ENCODE results near the gene SOAT2. TPM values are rescaled to one million over a fixed set of nuclear protein-coding genes. Genes with fewer than 3 reads are reported as not detected.

Gene SOAT2
- total and polyA plus RNA-seq, 8 donors: 0.09 to 0.54 (median 0.17) TPM; not detected in 4

DNA sequence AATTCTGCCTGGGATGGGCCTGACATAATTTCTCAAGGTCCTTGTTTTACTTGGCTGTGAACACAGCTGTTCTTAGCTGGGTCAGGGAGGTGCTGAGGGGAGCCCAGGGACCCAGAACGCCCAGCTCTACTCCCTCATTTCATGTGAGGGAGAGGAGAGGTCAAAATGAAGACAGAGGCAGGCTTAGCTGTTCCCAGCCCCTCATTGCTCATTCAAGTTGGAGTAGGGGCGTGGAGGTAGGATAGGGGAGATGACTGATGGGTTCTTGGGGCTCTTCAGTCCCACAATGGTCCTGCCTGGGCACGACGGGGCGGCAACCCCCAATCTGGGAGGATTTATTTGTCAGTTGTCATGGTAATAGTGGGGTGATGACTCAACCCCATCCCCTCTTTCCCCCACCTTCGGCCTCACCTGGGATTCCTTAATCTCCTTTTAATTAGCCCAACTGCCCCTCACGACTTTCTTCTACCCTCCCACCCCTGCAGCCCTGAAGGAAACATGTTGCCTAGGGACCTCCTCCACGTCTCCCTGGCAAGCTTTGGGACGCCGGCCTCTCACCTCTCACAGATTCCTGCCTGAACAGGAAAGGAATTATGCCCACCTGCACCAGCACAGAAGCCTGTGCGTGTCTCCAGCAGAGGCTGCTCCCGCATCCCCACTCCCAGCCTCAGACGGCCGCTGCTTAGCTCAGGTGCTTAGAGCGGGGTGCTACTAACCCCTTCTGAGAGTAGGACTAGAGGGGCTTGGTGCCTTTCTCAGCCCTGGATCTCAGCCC, 34.3 kb upstream of the SOAT2 start:
- no peak for ATAC-seq
- H3K4me3 ChIP-seq: no peak overlapping the region
- no peak for DNase-seq
- 77 to 84% methylated on average over 15 of the region's 15 CpGs for WGBS, 2 donors
- peaks cover 0 to 7% (median 0%) of the 10 kb centered on the region in 3 donors for H3K4me1 ChIP-seq
- no peak for FAIRE-seq
- no peaks in the 10 kb centered on the region for H3K27me3 ChIP-seq
- intact Hi-C loops (cut with DNase I): loop anchor here in 2 of 3 donors (10.0 kb wide), 1 partner anchor 126 kb away; no protein-coding TSS in a partner anchor
- TF ChIP-seq, protein P1, sequence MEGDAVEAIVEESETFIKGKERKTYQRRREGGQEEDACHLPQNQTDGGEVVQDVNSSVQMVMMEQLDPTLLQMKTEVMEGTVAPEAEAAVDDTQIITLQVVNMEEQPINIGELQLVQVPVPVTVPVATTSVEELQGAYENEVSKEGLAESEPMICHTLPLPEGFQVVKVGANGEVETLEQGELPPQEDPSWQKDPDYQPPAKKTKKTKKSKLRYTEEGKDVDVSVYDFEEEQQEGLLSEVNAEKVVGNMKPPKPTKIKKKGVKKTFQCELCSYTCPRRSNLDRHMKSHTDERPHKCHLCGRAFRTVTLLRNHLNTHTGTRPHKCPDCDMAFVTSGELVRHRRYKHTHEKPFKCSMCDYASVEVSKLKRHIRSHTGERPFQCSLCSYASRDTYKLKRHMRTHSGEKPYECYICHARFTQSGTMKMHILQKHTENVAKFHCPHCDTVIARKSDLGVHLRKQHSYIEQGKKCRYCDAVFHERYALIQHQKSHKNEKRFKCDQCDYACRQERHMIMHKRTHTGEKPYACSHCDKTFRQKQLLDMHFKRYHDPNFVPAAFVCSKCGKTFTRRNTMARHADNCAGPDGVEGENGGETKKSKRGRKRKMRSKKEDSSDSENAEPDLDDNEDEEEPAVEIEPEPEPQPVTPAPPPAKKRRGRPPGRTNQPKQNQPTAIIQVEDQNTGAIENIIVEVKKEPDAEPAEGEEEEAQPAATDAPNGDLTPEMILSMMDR (IDR thresholded peaks at IDR 0.05): no peak
- peaks cover 0 to 20% (median 0%) of the 10 kb centered on the region in 3 donors for H3K36me3 ChIP-seq
- H3K27ac ChIP-seq: no peak overlapping the region
- no peaks in the 10 kb centered on the region for H3K9me3 ChIP-seq

DNA sequence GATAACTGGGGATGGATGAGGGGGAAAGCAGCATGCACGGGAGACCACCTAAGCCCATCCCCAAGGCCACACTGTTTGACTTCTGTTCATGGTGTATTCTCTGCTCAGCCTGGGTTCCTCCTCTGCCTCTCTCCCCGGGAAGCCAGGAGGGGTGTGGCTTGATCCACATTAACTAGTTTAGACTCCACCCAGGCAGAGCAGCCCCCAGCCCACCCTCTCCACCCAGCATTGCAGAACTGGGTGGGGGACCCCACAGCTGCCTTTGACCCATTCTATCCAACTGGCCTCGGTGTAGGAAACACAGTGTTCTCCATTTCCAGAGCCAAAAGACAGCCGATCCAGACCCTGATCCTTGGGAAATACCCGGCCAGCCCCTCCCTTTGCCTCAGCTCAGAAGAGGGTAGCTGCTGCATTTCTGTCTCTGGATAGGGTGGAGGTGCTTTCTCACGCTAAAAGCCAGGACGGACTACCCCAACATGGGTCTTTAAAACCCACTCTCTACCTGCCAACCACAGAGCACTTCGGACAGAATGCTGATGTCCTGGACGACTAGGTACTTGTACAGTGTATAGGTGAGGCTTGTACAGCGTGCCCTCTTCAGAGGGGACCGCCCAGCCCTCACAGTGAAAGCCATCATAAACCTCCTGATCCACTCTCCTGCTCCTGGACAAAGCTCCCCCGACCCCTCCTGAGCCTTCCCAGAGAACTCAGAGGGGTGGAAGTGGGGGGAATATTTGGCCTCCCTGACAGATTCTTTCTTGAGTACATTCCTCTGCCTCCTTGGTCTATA, 33.5 kb upstream of the SOAT2 start:
- no peak for FAIRE-seq
- Histone ChIP-seq H3K9me3 (no peaks in the 10 kb centered on the region), H3K4me3 (no peak overlapping the region), H3K27me3 (no peaks in the 10 kb centered on the region), H3K4me1 (peaks cover 0 to 8% (median 0%) of the 10 kb centered on the region in 3 donors), H3K36me3 (peaks cover 0 to 23% (median 4%) of the 10 kb centered on the region in 3 donors), H3K27ac (no peak overlapping the region)
- DNase-seq: peak in 1 of 6 donors; percentile 14
- 78 to 85% methylated on average over 12 of the region's 12 CpGs for WGBS, 2 donors
- TF ChIP-seq, protein P1 (IDR thresholded peaks at IDR 0.05): no peak
- no peak for ATAC-seq
- intact Hi-C loops (cut with DNase I): loop anchor here in 2 of 3 donors (10.0 kb wide), 1 partner anchor 125 kb away; no protein-coding TSS in a partner anchor

DNA sequence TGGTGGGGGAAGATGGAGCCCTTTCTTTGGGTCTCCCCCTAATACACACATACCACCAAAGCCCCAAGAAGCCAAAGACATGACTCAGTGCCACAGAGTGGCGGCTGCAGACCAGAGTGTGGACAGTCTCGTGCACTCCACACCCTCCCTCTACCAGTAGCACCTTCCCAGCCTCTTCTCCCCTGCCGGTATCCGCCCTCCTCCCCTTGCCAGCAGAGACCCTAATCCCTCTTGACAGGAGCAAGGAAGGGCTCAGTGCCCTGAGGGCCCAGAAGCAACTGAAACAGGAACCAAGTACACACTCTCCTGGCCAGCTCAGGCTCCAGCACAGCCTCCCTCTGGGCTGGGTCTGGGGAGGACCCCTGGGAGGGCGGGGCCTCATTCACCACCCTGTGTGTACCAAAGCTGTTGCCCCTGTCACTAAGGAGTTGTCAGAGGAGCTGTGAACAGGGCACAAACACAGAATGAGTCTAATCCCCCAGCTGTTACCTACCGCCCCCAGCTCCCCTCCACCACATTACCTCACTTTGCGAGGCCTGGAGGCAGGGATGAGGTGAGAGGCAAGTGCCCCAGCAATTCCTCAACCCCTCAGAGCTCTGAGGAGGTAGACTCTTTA, 32.3 kb upstream of the SOAT2 start:
- intact Hi-C loops (cut with DNase I): no loop called here
- FAIRE-seq: no peak
- TF ChIP-seq, protein P1 (IDR thresholded peaks at IDR 0.05): no peak
- peak in 1 of 6 donors; percentile 10 for DNase-seq
- Histone ChIP-seq H3K27me3 (no peaks in the 10 kb centered on the region), H3K27ac (no peak overlapping the region), H3K36me3 (peaks cover 0 to 26% (median 8%) of the 10 kb centered on the region in 3 donors), H3K4me1 (peaks cover 0 to 8% (median 0%) of the 10 kb centered on the region in 3 donors), H3K4me3 (no peak overlapping the region), H3K9me3 (no peaks in the 10 kb centered on the region)
- no peak for ATAC-seq
- 83 to 88% methylated on average over 7 of the region's 7 CpGs for WGBS, 2 donors

DNA sequence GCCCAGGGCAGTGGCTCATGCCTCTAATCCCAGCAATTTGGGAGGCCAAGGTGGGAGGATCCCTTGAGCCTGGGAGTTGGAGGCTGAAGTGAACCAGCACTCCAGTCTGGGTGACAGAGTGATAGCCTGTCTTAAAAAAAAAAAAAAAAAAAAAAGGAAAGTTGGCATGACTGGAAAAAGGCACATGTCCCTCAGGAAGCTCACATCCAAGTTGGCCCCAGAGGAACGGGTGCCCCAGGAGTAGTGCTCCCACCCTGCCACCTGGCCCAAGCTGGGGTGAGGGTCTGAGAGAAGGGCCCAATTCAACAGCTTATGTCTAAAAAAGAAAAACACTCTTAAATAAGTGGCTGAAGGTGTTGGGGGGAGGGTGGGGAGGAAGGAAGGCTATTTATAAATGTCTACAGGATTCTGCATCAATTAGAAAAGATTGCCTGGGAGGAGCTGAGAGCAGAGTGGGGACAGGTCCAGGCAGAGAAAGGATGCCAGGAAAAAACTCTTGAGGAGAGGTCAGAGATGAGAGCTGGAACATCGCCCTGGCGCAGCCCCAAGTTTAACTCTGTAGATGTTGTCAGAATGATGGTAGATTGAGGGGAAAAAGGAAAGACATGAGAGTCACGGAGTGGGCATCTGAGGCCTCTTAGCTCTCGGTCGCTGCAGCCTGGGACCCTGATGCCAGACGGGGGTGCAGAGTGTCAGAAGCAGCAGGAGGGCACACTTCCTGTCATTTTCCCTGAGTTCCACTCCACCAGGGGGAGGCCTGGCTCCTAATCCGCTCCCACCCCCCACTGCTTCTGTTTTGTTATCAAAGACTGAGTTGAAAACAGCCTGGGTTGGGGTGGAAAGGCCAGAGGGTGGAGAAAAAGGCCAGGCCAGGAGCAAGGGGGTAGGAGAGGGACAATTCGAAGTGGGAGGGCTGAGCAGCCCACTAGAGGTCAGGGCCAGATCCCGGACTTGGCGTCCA, 31.4 kb upstream of the SOAT2 start:
- no peak overlapping the region for H3K4me3 ChIP-seq
- peak in 4 of 6 donors; percentile 17 to 53 (median 38) for DNase-seq
- H3K4me1 ChIP-seq: peaks cover 0 to 12% (median 2%) of the 10 kb centered on the region in 3 donors
- FAIRE-seq: no peak
- H3K36me3 ChIP-seq: peaks cover 0 to 31% (median 8%) of the 10 kb centered on the region in 3 donors
- WGBS, 2 donors: 76 to 87% methylated on average over 11 of the region's 11 CpGs
- intact Hi-C loops (cut with DNase I): no loop called here
- no peaks in the 10 kb centered on the region for H3K9me3 ChIP-seq
- TF ChIP-seq, protein P1 (IDR thresholded peaks at IDR 0.05): no peak
- ATAC-seq: peak in 1 of 4 donors; percentile 4
- H3K27ac ChIP-seq: no peak overlapping the region
- no peaks in the 10 kb centered on the region for H3K27me3 ChIP-seq
